Measurements from ENCODE around the gene CFDP1.

DNA sequence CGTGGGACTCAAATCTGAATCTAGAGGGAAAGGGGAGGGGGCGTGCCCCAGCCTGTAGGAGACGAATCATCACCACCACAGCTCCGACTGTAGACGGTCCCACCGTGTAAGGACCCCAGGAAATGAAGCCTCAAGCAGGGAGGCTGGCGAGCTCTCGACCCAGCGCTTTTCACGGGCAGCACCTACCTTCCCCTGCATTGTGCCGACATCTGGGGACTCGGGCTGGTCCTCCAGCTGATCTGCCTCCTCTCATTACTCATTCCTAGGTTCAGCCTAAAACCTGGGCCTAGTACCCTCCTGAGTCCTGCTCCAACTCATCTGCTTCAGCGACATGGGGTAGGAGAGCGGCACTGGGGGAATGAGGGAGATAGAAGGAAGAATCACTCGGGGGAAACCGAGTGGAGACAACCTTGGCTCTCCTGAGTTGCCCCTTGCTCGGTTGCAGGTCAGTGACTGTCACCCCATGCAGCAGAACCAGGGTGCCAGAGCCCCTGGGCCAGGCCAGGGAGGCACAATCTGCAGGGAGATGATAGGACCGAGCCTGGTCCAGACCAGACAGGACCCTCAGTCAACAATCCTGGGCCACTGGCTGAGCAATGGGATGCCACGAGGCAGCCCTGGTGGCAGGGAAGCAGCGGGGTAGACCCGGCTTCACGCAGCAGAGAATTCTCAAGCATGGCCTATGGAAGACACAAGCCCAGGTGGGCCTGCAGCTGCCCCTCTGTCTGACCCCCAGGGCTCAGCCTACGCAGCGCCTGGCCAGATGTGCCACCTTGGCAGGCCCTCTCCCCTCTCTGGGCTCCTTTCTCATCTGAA, 181.0 kb downstream of the CFDP1 start:
- TF ChIP-seq EP300 (IDR thresholded peaks at IDR 0.05) (no peak), POLR2A (IDR thresholded peaks at IDR 0.05; ENCODE audit: low read depth) (no peak), POLR2AphosphoS5 (IDR thresholded peaks at IDR 0.05) (no peak)
- TF ChIP-seq, protein P1, sequence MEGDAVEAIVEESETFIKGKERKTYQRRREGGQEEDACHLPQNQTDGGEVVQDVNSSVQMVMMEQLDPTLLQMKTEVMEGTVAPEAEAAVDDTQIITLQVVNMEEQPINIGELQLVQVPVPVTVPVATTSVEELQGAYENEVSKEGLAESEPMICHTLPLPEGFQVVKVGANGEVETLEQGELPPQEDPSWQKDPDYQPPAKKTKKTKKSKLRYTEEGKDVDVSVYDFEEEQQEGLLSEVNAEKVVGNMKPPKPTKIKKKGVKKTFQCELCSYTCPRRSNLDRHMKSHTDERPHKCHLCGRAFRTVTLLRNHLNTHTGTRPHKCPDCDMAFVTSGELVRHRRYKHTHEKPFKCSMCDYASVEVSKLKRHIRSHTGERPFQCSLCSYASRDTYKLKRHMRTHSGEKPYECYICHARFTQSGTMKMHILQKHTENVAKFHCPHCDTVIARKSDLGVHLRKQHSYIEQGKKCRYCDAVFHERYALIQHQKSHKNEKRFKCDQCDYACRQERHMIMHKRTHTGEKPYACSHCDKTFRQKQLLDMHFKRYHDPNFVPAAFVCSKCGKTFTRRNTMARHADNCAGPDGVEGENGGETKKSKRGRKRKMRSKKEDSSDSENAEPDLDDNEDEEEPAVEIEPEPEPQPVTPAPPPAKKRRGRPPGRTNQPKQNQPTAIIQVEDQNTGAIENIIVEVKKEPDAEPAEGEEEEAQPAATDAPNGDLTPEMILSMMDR (IDR thresholded peaks at IDR 0.05) = no peak
